GM12865 (cell line): ENCODE measurements around the gene LRIG2.

Experiments
- DNase-seq: peaks from one replicate; pipeline ENCODE4 v3.0.0; 2010; ENCODE audit warnings: low read depth
- H3K4me3 ChIP-seq: 2 replicates; pipeline ENCODE4 v1.5.1; 2011; ENCODE audit warnings: mild to moderate bottlenecking, low read depth, low read length, control low read depth
- CTCF ChIP-seq: IDR thresholded peaks from 2 replicates; pipeline ENCODE4 v1.5.1; 2011; ENCODE audit warnings: low read length, control low read depth, low read depth, inconsistent platforms; ENCODE audit not compliant: insufficient read depth; ENCODE audit errors: missing control alignments

The LRIG2 gene

GRCh38 chr1:113091988-113092594 lies 19.1 kb downstream of the LRIG2 start:
- no peak for TF ChIP-seq CTCF
- no peak for DNase-seq
- no peak overlapping the region for H3K4me3 ChIP-seq

DNA sequence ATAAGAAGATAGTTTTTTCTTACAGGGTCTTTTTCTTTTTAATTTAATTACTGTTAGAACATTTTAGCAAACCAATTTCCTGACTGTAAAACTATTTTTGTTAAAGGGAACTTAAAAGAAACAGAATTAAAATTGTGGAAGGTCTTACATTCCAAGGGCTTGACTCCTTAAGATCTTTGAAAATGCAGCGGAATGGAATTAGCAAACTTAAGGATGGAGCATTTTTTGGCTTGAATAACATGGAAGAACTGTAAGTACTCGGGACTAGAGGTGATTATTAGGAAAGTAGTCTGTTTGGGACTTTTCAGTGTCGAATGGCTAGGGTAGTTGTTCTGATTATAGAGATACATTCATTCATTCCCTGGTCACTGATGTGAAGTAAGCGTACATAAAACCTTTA lies 21.5 kb downstream of the LRIG2 start:
- no peak for TF ChIP-seq CTCF
- DNase-seq, result no peak
- no peak overlapping the region for H3K4me3 ChIP-seq

DNA sequence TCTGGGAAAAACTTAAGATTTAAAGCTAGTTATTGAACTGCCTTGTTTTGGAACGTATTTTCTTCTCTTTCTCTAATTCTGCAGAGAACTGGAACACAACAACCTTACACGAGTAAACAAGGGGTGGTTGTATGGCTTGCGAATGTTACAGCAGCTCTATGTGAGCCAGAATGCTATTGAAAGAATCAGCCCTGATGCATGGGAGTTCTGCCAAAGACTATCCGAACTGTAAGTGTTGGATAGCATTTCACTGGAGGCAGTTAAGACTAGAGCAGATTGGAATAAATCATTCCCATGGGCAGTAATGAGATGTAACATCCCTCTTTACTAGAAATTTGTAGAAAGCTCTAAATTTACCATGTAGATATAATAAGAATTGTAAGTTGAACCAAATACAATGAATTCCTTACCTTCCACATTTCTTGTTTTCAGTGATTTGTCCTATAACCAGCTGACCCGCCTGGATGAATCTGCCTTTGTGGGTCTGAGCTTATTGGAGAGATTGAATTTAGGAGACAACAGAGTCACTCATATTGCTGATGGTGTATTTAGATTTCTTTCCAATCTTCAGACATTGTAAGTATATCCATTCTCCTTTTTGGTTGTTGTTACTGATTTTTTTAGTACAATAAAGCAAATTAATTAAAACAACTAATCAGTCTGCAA lies 22.9 kb downstream of the LRIG2 start:
- TF ChIP-seq CTCF, result no peak
- no peak overlapping the region for H3K4me3 ChIP-seq
- no peak for DNase-seq

GRCh38 chr1:113096493-113096892 lies 23.5 kb downstream of the LRIG2 start:
- no peak overlapping the region for H3K4me3 ChIP-seq
- no peak for DNase-seq
- TF ChIP-seq CTCF, result no peak

GRCh38 chr1:113101588-113101987 lies 28.6 kb downstream of the LRIG2 start:
- no peak for DNase-seq
- no peak overlapping the region for H3K4me3 ChIP-seq
- no peak for TF ChIP-seq CTCF

DNA sequence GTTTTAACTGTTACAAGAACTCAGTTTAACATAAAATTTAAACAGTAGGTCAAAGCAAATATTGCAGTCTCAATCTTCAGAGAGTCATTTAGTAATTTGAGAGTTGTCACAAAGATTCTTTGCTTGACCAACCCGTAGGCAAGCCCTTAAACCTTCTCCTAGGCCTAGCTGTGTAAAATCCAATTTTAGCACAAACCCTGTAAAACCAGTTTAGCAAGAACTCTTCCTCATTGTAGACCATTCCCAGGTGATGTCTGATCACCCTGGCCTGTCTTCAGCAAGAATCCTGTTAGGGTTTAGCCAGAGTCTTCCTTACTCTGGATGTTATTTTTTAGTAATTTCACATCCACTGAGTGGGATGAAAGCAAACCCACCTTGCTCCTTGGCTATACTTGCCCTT lies 30.1 kb downstream of the LRIG2 start:
- DNase-seq, result no peak
- no peak for TF ChIP-seq CTCF
- no peak overlapping the region for H3K4me3 ChIP-seq

GRCh38 chr1:113103977-113104376 lies 31.0 kb downstream of the LRIG2 start:
- H3K4me3 ChIP-seq, result no peak overlapping the region
- DNase-seq, result no peak
- no peak for TF ChIP-seq CTCF
